HG02759 (cell line): ENCODE results near the gene FNDC11.
"Not testable (repeated sequence)": the region's sequence is repeated elsewhere in the genome, so short reads cannot be mapped to it uniquely, and the experiment has no call there.

Source experiments
- ATAC-seq: cut with Tn5 transposase; IDR thresholded peaks from one replicate; pipeline ENCODE4 v1.9.1; 2021; ENCODE audit warnings: mild to moderate bottlenecking, moderate library complexity; ENCODE audit not compliant: unreplicated experiment

The FNDC11 gene

GRCh38 chr20:63565021-63565698, 11.2 kb downstream of the FNDC11 start:
- no peak for ATAC-seq

GRCh38 chr20:63565699-63566335, 11.9 kb downstream of the FNDC11 start:
- no peak for ATAC-seq

- ATAC-seq, result no peak
Observed at GRCh38 chr20:63566395-63567135, 12.6 kb downstream of the FNDC11 start.

GRCh38 chr20:63567136-63567385, 13.1 kb downstream of the FNDC11 start:
- ATAC-seq, result peak; percentile 8

- ATAC-seq, result peak; percentile 75
Observed at GRCh38 chr20:63567386-63568169, 13.6 kb downstream of the FNDC11 start.

GRCh38 chr20:63568170-63568981, 14.4 kb downstream of the FNDC11 start:
- ATAC-seq, result peak; percentile 25

- no peak for ATAC-seq
Observed at GRCh38 chr20:63568986-63569949, 15.3 kb downstream of the FNDC11 start.

GRCh38 chr20:63570281-63571086, 16.5 kb downstream of the FNDC11 start:
- ATAC-seq, result no peak

- ATAC-seq, result not testable (repeated sequence)
Observed at GRCh38 chr20:63571087-63571478, 17.1 kb downstream of the FNDC11 start.

- ATAC-seq, result no peak
Observed at GRCh38 chr20:63572071-63572787, 18.3 kb downstream of the FNDC11 start.

- no peak for ATAC-seq
Observed at GRCh38 chr20:63572788-63573646, 19.1 kb downstream of the FNDC11 start.

GRCh38 chr20:63573647-63574131, 19.7 kb downstream of the FNDC11 start:
- no peak for ATAC-seq

- ATAC-seq, result no peak
Observed at GRCh38 chr20:63574156-63574828, 20.3 kb downstream of the FNDC11 start, which contains the start of gene HELZ2. TSS of gene HELZ2 (minus strand) at chr20:63574239. CDS start at chr20:63572385, 1,854 bp downstream.

- ATAC-seq, result no peak
Observed at GRCh38 chr20:63574829-63575743, 21.1 kb downstream of the FNDC11 start.

GRCh38 chr20:63576311-63576710, 22.4 kb downstream of the FNDC11 start:
- ATAC-seq, result no peak
